ENCODE results near the gene OR52B6.
"Not testable (repeated sequence)": the region's sequence is repeated elsewhere in the genome, so short reads cannot be mapped to it uniquely, and the experiment has no call there.

OR52B6 gene

DNA sequence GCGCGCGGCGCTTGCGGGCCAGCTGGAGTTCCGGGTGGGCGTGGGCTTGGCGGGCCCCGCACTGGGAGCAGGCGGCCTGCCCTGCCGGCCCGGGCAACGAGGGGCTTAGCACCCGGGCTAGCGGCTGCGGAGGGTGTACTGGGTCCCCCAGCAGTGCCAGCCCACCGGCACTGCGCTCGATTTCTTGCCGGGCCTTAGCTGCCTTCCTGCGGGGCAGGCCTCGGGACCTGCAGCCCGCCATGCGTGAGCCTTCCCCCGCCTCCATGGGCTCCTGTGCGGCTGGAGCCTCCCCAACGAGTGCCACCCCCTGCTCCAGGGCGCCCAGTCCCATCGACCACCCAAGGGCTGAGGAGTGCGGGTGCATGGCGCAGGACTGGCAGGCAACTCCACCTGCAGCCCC lies 9.2 kb downstream of the OR52B6 start:
- not testable (repeated sequence) for H3K27ac ChIP-seq (ENCODE audit: low read length); H3K9ac ChIP-seq (ENCODE audit: low read depth, low read length); H3K79me2 ChIP-seq (ENCODE audit: insufficient read depth, low read length); ATAC-seq (ENCODE audit: insufficient read depth, low read depth); H3K4me1 ChIP-seq (ENCODE audit: insufficient read depth, low read length); H3K36me3 ChIP-seq (ENCODE audit: insufficient read depth, low read length); H3K27me3 ChIP-seq (ENCODE audit: insufficient read depth, low read length, poor library complexity); H3K4me3 ChIP-seq (ENCODE audit: low read depth in 1 of 2, low read length in 2 of 2); DNase-seq; H3K4me2 ChIP-seq (ENCODE audit: insufficient read depth, low read length); H2AFZ ChIP-seq (ENCODE audit: low read depth, low read length); H4K20me1 ChIP-seq (ENCODE audit: insufficient read depth, low read length); H3K9me3 ChIP-seq (ENCODE audit: insufficient read depth, low read length, severe bottlenecking)

GRCh38 chr11:5591613-5592012 lies 10.9 kb downstream of the OR52B6 start:
- H2AFZ ChIP-seq (ENCODE audit: low read depth, low read length) = no peak overlapping the region
- no peak overlapping the region for H3K27ac ChIP-seq (ENCODE audit: low read length)
- peaks cover 5% of the 10 kb centered on the region; the same call in 1 of the 2 replicates for H3K4me1 ChIP-seq (ENCODE audit: insufficient read depth, low read length)
- no peaks in the 10 kb centered on the region for H3K79me2 ChIP-seq (ENCODE audit: insufficient read depth, low read length)
- TF ChIP-seq CTCF (IDR thresholded peaks at IDR 0.05; ENCODE audit: borderline replicate concordance, extremely low read depth, low read length, poor library complexity, severe bottlenecking) (no peak), EZH2 (IDR thresholded peaks at IDR 0.05; ENCODE audit: borderline replicate concordance, low read depth, low read length, severe bottlenecking) (no peak)
- H3K27me3 ChIP-seq (ENCODE audit: insufficient read depth, low read length, poor library complexity) = no peaks in the 10 kb centered on the region
- no peak overlapping the region for H3K4me2 ChIP-seq (ENCODE audit: insufficient read depth, low read length)
- DNase-seq = no peak
- H3K9ac ChIP-seq (ENCODE audit: low read depth, low read length) = no peak overlapping the region
- no peaks in the 10 kb centered on the region for H4K20me1 ChIP-seq (ENCODE audit: insufficient read depth, low read length)
- no peaks in the 10 kb centered on the region for H3K9me3 ChIP-seq (ENCODE audit: insufficient read depth, low read length, severe bottlenecking)
- H3K4me3 ChIP-seq (ENCODE audit: low read depth in 1 of 2, low read length in 2 of 2) = no peak overlapping the region
- no peaks in the 10 kb centered on the region for H3K36me3 ChIP-seq (ENCODE audit: insufficient read depth, low read length)
- ATAC-seq (ENCODE audit: insufficient read depth, low read depth) = no peak

- DNase-seq = no peak
- Histone ChIP-seq H3K4me2 (ENCODE audit: insufficient read depth, low read length) (no peak overlapping the region), H3K9ac (ENCODE audit: low read depth, low read length) (no peak overlapping the region), H3K9me3 (ENCODE audit: insufficient read depth, low read length, severe bottlenecking) (no peaks in the 10 kb centered on the region), H3K79me2 (ENCODE audit: insufficient read depth, low read length) (no peaks in the 10 kb centered on the region), H3K36me3 (ENCODE audit: insufficient read depth, low read length) (no peaks in the 10 kb centered on the region), H2AFZ (ENCODE audit: low read depth, low read length) (no peak overlapping the region), H3K4me1 (ENCODE audit: insufficient read depth, low read length) (peaks cover 15% of the 10 kb centered on the region; the same call in 1 of the 2 replicates), H3K27me3 (ENCODE audit: insufficient read depth, low read length, poor library complexity) (no peaks in the 10 kb centered on the region), H4K20me1 (ENCODE audit: insufficient read depth, low read length) (no peaks in the 10 kb centered on the region), H3K27ac (ENCODE audit: low read length) (no peak overlapping the region), H3K4me3 (ENCODE audit: low read depth in 1 of 2, low read length in 2 of 2) (no peak overlapping the region)
- ATAC-seq (ENCODE audit: insufficient read depth, low read depth) = no peak
- TF ChIP-seq CTCF (IDR thresholded peaks at IDR 0.05; ENCODE audit: borderline replicate concordance, extremely low read depth, low read length, poor library complexity, severe bottlenecking) = no peak
- no peak for TF ChIP-seq EZH2 (IDR thresholded peaks at IDR 0.05; ENCODE audit: borderline replicate concordance, low read depth, low read length, severe bottlenecking)
Measured at GRCh38 chr11:5592615-5593014, 11.9 kb downstream of the OR52B6 start.

DNA sequence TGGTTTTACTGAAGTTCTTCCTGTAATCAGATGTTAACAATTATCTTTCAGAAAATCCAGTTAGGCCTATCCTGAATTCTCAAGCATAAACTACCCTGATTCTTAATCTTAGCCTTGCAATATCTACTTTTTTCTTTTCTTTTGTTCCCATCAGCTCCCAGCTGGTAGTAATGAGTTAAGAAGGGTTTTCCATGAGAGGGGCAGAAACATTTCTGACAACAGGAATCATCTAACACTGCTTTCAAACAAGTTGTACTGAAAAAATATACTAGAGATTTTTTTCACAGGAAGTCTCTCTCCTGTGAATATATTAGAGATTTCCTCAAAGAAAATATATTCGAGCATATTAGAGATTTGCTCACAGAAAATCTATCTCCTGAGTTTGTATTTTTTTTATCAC lies 12.5 kb downstream of the OR52B6 start:
- Histone ChIP-seq H3K4me2 (ENCODE audit: insufficient read depth, low read length) (no peak overlapping the region), H3K27ac (ENCODE audit: low read length) (no peak overlapping the region), H3K4me1 (ENCODE audit: insufficient read depth, low read length) (peaks cover 20% of the 10 kb centered on the region; the same call in 1 of the 2 replicates), H3K9me3 (ENCODE audit: insufficient read depth, low read length, severe bottlenecking) (no peaks in the 10 kb centered on the region), H3K79me2 (ENCODE audit: insufficient read depth, low read length) (no peaks in the 10 kb centered on the region), H3K4me3 (ENCODE audit: low read depth in 1 of 2, low read length in 2 of 2) (no peak overlapping the region), H3K36me3 (ENCODE audit: insufficient read depth, low read length) (no peaks in the 10 kb centered on the region), H2AFZ (ENCODE audit: low read depth, low read length) (no peak overlapping the region), H3K9ac (ENCODE audit: low read depth, low read length) (no peak overlapping the region), H3K27me3 (ENCODE audit: insufficient read depth, low read length, poor library complexity) (no peaks in the 10 kb centered on the region), H4K20me1 (ENCODE audit: insufficient read depth, low read length) (no peaks in the 10 kb centered on the region)
- TF ChIP-seq CTCF (IDR thresholded peaks at IDR 0.05; ENCODE audit: borderline replicate concordance, extremely low read depth, low read length, poor library complexity, severe bottlenecking) (no peak), EZH2 (IDR thresholded peaks at IDR 0.05; ENCODE audit: borderline replicate concordance, low read depth, low read length, severe bottlenecking) (no peak)
- DNase-seq (no peak), ATAC-seq (ENCODE audit: insufficient read depth, low read depth) (no peak)

All from DND-41 (cell line).